SK-N-SH treated with all-trans-retinoic acid at 6 μM for 48 hours (cell line): ENCODE measurements around the gene NEB.
A peak's percentile ranks its signal among the peaks of the same experiment; 100 is the strongest.

ENCODE experiments used
- ATAC-seq: fragments of 200-7000 bp; cut with Tn5 transposase; 3 replicates; pipeline ENCODE4 v1.9.1; 2020; ENCODE audit warnings: mild to moderate bottlenecking, moderate library complexity
- ARNTL ChIP-seq: fragments of 450-650 bp; formaldehyde crosslinking; IDR thresholded peaks from 2 replicates; pipeline ENCODE4 v1.5.0; 2020; ENCODE audit warnings: low read depth, mild to moderate bottlenecking, moderate library complexity, borderline replicate concordance
- BACH2 ChIP-seq: fragments of 250-450 bp; sonication (Bioruptor Pico); IDR thresholded peaks from 2 replicates; pipeline ENCODE4 v1.9.0; 2021; ENCODE audit warnings: mild to moderate bottlenecking, borderline replicate concordance
- CSDC2 ChIP-seq: fragments of 250-450 bp; sonication (Bioruptor Pico); IDR thresholded peaks from 2 replicates; pipeline ENCODE4 v1.5.0; 2020; ENCODE audit warnings: mild to moderate bottlenecking, moderate library complexity
- CSRNP3 ChIP-seq: fragments of 250-450 bp; sonication (Bioruptor Pico); IDR thresholded peaks from 2 replicates; pipeline ENCODE4 v1.5.1; 2021; ENCODE audit warnings: mild to moderate bottlenecking, moderate library complexity
- ISL1 ChIP-seq: fragments of 250-450 bp; sonication (Bioruptor Pico); IDR thresholded peaks from 2 replicates; pipeline ENCODE4 v2.1.2; 2022; ENCODE audit warnings: mild to moderate bottlenecking, moderate library complexity
- OSR1 ChIP-seq: fragments of 250-450 bp; sonication (Bioruptor Pico); IDR thresholded peaks from 2 replicates; pipeline ENCODE4 v1.8.0; 2022; ENCODE audit warnings: moderate library complexity, mild to moderate bottlenecking, inconsistent platforms
- PPARA ChIP-seq: fragments of 250-450 bp; sonication (Bioruptor Pico); IDR thresholded peaks from 2 replicates; pipeline ENCODE4 v1.5.0; 2020; ENCODE audit warnings: mild to moderate bottlenecking, borderline replicate concordance
- SNAI2 ChIP-seq: fragments of 250-450 bp; sonication (Bioruptor Pico); IDR thresholded peaks from 2 replicates; pipeline ENCODE4 v1.5.0; 2020; ENCODE audit warnings: mild to moderate bottlenecking, moderate library complexity
- TCF4 ChIP-seq: fragments of 250-450 bp; sonication (Bioruptor Pico); IDR thresholded peaks from 2 replicates; pipeline ENCODE4 v1.8.0; 2021; ENCODE audit warnings: mild to moderate bottlenecking, moderate library complexity, borderline replicate concordance
- TSHZ2 ChIP-seq: fragments of 250-450 bp; sonication (Bioruptor Pico); IDR thresholded peaks from 2 replicates; pipeline ENCODE4 v1.5.0; 2020; ENCODE audit warnings: mild to moderate bottlenecking, moderate library complexity
- ZC3H10 ChIP-seq: fragments of 250-450 bp; sonication (Bioruptor Pico); IDR thresholded peaks from 2 replicates; pipeline ENCODE4 v1.5.1; 2021; ENCODE audit warnings: mild to moderate bottlenecking, moderate library complexity
- ZFP30 ChIP-seq: fragments of 450-650 bp; formaldehyde crosslinking; IDR thresholded peaks from 2 replicates; pipeline ENCODE4 v1.5.0; 2022; ENCODE audit warnings: mild to moderate bottlenecking, moderate library complexity
- ZNF565 ChIP-seq: fragments of 450-650 bp; formaldehyde crosslinking; conservative IDR thresholded peaks from 2 replicates; pipeline ENCODE4 v1.5.0; 2020; ENCODE audit warnings: low read depth, mild to moderate bottlenecking, moderate library complexity
- TF ChIP-seq, protein P1 (sequence below): fragments of 250-450 bp; sonication (Bioruptor Pico); IDR thresholded peaks from 2 replicates; pipeline ENCODE4 v1.5.1; 2020; ENCODE audit warnings: low read depth, mild to moderate bottlenecking, moderate library complexity
- TF ChIP-seq, protein P2 (sequence below): fragments of 250-450 bp; sonication (Bioruptor Pico); IDR thresholded peaks from 2 replicates; pipeline ENCODE4 v1.8.0; 2021; ENCODE audit warnings: low read depth, mild to moderate bottlenecking, moderate library complexity, borderline replicate concordance

The NEB gene

DNA sequence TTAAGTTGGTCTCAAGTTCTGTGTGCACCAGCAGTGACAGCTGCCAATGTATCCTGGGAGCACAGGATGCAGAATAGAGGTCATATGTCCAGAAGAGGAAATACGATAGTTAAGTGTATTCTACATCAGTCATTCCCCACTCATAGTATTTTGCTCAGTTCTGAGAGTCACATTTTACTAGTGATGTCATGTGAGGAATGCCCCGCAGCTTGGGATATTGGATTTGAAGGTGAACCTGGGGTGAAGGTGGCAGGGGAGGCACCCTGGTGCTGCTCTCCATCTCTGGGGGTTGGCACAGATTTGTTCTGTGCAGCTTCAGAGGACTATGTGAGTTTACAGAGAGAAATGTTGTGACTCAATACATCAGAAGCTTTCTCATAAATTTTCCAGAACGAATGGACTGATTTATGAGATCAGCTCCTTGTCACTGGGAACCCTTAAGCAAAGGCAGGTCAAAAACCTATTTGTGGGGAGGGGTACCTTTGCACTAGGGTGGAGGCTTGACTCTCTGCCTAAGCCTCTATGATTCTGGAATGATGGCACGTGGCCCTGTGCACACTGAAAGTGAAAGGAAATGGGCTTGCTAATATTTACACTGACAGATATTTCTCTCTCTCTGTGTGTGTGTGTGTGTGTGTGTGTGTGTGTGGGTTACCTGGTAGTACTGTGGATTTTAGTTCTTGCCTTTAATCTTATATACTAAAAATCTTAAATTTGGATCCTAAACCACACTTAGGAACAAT is 95.9 kb downstream of the NEB start (continued):
- no peak for TF ChIP-seq ZC3H10 (CRISPR knock-in tag)
- TF ChIP-seq ISL1 (CRISPR knock-in tag): no peak
- TF ChIP-seq TCF4 (CRISPR knock-in tag): no peak

- ATAC-seq: no peak
- TF ChIP-seq ZC3H10 (CRISPR knock-in tag) (no peak), ARNTL (CRISPR knock-in tag) (no peak), OSR1 (CRISPR knock-in tag) (no peak), CSRNP3 (CRISPR knock-in tag) (no peak), SNAI2 (CRISPR knock-in tag) (no peak), ZNF565 (CRISPR knock-in tag) (no peak)
Measured at GRCh38 chr2:151637271-151637781, 97.0 kb downstream of the NEB start.

DNA sequence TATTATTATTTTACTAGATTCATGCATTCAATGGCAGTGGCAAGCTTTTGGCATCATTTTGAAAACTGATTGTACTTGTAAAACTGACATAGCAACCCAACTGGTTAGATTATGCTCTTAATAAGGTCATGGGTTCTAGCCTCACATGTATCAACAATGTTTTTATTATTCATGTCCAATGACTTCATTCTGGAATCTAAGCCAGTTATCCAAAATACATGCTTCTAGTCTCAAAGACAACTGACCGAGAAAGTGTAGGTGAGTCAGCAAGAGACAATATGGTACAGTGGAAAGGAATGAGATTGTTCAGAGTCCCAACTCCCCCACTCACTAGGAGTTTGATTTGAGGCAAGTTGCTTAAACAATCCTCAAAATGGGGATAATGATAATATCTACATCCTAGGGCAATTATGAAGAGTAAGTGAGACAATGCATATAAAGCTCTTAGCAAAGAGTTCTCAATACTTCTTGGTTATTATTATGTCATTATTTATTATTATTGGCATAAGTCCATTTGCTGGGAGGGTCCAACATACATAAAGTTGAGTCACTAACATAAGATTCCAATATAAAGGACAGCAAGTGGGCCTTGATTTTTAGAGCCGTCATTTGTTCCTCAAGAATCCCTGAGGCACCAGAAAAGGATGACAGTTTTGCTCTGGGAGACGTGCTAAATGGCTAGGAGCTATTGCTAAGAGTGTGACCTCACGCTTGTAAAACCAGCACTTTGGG is 99.4 kb downstream of the NEB start:
- no peak for ATAC-seq
- TF ChIP-seq CSRNP3 (CRISPR knock-in tag): no peak

DNA sequence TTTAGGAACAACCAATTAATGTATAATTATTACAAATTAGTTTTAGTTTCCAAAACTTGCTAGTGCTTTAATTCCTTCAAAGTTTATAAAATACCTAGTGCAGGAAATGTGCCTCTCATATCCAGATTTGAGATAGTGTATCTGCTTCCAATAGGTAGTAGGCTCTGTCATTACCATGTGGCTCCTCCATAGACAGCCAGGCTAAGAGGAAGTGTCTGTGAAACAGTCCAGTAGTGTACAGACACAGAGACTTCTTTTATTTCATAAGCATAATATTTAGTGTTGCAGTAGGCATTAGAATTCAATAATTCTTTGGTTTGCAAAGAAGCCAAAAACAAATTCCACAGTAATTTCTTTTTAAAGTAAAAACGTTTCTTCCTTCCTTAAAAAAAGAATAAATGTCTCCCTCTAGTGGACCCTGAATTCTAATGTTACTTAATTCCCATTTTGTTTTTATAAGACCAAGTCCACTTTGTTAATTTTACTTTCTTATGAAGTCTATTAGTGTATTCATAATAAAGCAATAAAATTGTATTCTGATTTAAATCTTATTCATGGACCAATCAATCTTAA is 101.2 kb downstream of the NEB start:
- no peak for TF ChIP-seq ISL1 (CRISPR knock-in tag)
- no peak for TF ChIP-seq ARNTL (CRISPR knock-in tag)
- no peak for TF ChIP-seq OSR1 (CRISPR knock-in tag)
- TF ChIP-seq ZFP30 (CRISPR knock-in tag): no peak
- no peak for TF ChIP-seq CSDC2 (CRISPR knock-in tag)
- no peak for TF ChIP-seq TSHZ2
- no peak for TF ChIP-seq PPARA
- ATAC-seq: peak; percentile 73

DNA sequence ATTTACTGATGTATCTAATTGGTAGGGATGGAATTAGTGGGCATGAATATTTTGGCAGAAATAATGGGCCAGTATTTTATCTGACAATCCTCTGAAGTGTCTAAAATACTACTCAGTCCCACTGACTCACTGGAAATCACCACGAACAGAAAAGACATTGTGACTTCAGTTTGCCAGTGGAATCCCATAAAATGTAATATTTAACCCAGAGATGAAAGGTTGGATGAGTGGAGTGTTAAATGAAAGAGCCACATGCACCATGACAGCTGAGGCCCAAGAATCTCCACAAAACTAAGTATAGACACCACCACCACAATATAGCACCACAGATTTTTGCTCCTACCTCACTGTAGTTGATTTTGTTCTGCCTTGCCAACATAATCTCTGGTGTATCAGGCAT is 103.9 kb downstream of the NEB start:
- TF ChIP-seq ZC3H10 (CRISPR knock-in tag): no peak
- 0 out of 2 replicates have a peak, but pooled peaks have one; percentile 20 for TF ChIP-seq ISL1 (CRISPR knock-in tag)
- TF ChIP-seq ZFP30 (CRISPR knock-in tag): no peak
- no peak for TF ChIP-seq BACH2 (CRISPR knock-in tag)
- TF ChIP-seq, protein P1, sequence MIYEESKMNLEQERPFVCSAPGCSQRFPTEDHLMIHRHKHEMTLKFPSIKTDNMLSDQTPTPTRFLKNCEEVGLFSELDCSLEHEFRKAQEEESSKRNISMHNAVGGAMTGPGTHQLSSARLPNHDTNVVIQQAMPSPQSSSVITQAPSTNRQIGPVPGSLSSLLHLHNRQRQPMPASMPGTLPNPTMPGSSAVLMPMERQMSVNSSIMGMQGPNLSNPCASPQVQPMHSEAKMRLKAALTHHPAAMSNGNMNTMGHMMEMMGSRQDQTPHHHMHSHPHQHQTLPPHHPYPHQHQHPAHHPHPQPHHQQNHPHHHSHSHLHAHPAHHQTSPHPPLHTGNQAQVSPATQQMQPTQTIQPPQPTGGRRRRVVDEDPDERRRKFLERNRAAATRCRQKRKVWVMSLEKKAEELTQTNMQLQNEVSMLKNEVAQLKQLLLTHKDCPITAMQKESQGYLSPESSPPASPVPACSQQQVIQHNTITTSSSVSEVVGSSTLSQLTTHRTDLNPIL: no peak
- TF ChIP-seq, protein P2, sequence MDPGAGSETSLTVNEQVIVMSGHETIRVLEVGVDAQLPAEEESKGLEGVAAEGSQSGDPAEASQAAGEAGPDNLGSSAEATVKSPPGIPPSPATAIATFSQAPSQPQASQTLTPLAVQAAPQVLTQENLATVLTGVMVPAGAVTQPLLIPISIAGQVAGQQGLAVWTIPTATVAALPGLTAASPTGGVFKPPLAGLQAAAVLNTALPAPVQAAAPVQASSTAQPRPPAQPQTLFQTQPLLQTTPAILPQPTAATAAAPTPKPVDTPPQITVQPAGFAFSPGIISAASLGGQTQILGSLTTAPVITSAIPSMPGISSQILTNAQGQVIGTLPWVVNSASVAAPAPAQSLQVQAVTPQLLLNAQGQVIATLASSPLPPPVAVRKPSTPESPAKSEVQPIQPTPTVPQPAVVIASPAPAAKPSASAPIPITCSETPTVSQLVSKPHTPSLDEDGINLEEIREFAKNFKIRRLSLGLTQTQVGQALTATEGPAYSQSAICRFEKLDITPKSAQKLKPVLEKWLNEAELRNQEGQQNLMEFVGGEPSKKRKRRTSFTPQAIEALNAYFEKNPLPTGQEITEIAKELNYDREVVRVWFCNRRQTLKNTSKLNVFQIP (CRISPR knock-in tag): no peak
- no peak for TF ChIP-seq ARNTL (CRISPR knock-in tag)
- no peak for TF ChIP-seq TSHZ2
- ATAC-seq: no peak
